Osteoblast (primary cell): ENCODE data around the gene PSIP1. TPM values are rescaled to one million over a fixed set of nuclear protein-coding genes. Genes with fewer than 3 reads are reported as not detected.
"Not testable (repeated sequence)": the region's sequence is repeated elsewhere in the genome, so short reads cannot be mapped to it uniquely, and the experiment has no call there.

ENCODE experiments used
- DNase-seq: peaks from one replicate; pipeline ENCODE4 v3.0.0; 2011; ENCODE audit warnings: low spot score, mixed read lengths; ENCODE audit not compliant: insufficient read length; ENCODE audit errors: missing footprints
- H2AFZ ChIP-seq: 2 replicates; pipeline ENCODE4 v1.6.0; 2011; ENCODE audit warnings: mild to moderate bottlenecking, low read length
- H3K27ac ChIP-seq: 2 replicates; pipeline ENCODE4 v1.5.1; 2011; ENCODE audit warnings: mild to moderate bottlenecking, low read depth, low read length, moderate library complexity
- H3K27me3 ChIP-seq: 2 replicates; pipeline ENCODE4 v1.6.0; 2012; ENCODE audit warnings: mild to moderate bottlenecking, control low read depth, inconsistent platforms, low read length, moderate library complexity; ENCODE audit not compliant: insufficient read depth
- H3K36me3 ChIP-seq: 2 replicates; pipeline ENCODE4 v1.5.1; 2011; ENCODE audit warnings: mild to moderate bottlenecking, low read length, control low read depth, moderate library complexity; ENCODE audit not compliant: insufficient read depth
- H3K4me1 ChIP-seq: 2 replicates; pipeline ENCODE4 v1.5.1; 2011; ENCODE audit warnings: mild to moderate bottlenecking, low read length, control low read depth, moderate library complexity; ENCODE audit not compliant: insufficient read depth
- H3K4me2 ChIP-seq: 2 replicates; pipeline ENCODE4 v1.6.0; 2011; ENCODE audit warnings: mild to moderate bottlenecking, low read length; ENCODE audit not compliant: insufficient read depth
- H3K4me3 ChIP-seq: fragments of 200-600 bp; sonication (generic); 3 replicates; pipeline ENCODE4 v1.5.1; 2012; ENCODE audit warnings: mild to moderate bottlenecking, low read length, inconsistent platforms; ENCODE audit not compliant: insufficient read depth
- H3K79me2 ChIP-seq: 2 replicates; pipeline ENCODE4 v1.6.0; 2012; ENCODE audit warnings: mild to moderate bottlenecking, low read length, control low read depth, inconsistent platforms; ENCODE audit not compliant: insufficient read depth
- H3K9me3 ChIP-seq: 2 replicates; pipeline ENCODE4 v1.5.1; 2011; ENCODE audit warnings: low read depth, low read length, control low read depth
- H4K20me1 ChIP-seq: 2 replicates; pipeline ENCODE4 v1.6.0; 2012; ENCODE audit warnings: mild to moderate bottlenecking, low read length, control low read depth; ENCODE audit not compliant: insufficient read depth
- total RNA-seq: library from RNA; depleted of rRNA; stranded (reverse); fragments of >200 nt; gene quantifications from 2 replicates; pipeline ENCODE4 v1.2.3, GENCODE V29; 2012
- TF ChIP-seq, protein P1 (sequence below): IDR thresholded peaks from 2 replicates; pipeline ENCODE4 v1.5.1; 2011; ENCODE audit warnings: mild to moderate bottlenecking, low read depth, low read length, moderate library complexity; ENCODE audit errors: extremely low read depth

PSIP1 gene
- total RNA-seq, 1 donor, result 45.2 TPM

DNA sequence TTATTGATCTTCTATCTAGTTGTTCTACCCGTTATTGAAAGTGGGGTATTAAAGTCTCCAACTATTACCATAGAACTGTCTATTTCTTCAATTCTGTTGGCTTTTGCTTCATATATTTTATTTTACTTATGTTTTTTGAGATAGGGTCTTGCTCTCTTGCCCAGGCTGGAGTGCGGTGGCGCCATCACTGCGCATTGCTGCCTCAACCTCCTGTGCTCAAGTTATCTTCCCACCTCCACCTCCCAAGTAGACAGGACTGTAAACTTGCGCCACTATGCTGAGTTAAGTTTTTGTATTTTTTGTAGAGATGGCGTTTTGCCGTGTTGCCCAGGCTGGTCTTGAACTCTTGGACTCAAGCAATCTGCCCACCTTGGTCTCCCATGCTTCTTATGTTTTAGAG, 71.9 kb downstream of the PSIP1 start:
- H3K36me3 ChIP-seq, result peaks cover 45% of the 10 kb centered on the region
- TF ChIP-seq, protein P1, sequence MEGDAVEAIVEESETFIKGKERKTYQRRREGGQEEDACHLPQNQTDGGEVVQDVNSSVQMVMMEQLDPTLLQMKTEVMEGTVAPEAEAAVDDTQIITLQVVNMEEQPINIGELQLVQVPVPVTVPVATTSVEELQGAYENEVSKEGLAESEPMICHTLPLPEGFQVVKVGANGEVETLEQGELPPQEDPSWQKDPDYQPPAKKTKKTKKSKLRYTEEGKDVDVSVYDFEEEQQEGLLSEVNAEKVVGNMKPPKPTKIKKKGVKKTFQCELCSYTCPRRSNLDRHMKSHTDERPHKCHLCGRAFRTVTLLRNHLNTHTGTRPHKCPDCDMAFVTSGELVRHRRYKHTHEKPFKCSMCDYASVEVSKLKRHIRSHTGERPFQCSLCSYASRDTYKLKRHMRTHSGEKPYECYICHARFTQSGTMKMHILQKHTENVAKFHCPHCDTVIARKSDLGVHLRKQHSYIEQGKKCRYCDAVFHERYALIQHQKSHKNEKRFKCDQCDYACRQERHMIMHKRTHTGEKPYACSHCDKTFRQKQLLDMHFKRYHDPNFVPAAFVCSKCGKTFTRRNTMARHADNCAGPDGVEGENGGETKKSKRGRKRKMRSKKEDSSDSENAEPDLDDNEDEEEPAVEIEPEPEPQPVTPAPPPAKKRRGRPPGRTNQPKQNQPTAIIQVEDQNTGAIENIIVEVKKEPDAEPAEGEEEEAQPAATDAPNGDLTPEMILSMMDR, result no peak

DNA sequence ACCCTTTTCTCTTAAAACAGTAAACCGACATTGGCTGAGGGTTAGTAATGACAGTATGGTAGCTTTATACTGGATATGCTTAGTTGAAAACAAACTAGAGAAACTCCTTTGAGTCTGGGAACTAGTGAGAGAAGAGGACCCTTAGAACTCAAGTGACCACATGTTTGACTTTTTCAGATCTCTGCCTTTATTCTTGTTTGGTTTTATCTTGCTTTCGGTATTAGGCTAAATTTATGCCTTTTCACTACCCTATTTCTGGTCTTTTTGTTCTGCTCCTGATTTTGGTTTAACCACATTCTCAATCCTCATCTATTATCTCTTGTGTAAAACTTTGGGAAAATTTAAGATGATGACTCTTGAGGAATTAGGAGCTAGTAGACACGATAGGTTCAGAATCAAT, 77.1 kb downstream of the PSIP1 start:
- Histone ChIP-seq H3K27me3 (no peaks in the 10 kb centered on the region), H3K79me2 (peaks cover 88% of the 10 kb centered on the region), H3K4me1 (no peaks in the 10 kb centered on the region), H4K20me1 (peaks cover 1% of the 10 kb centered on the region), H3K27ac (no peak overlapping the region), H3K36me3 (peaks cover 36% of the 10 kb centered on the region), H2AFZ (no peak overlapping the region), H3K9me3 (no peaks in the 10 kb centered on the region), H3K4me2 (no peak overlapping the region), H3K4me3 (no peak overlapping the region)
- TF ChIP-seq, protein P1, result no peak
- no peak for DNase-seq

More for the DNA sequence above, 71.9 kb downstream of the PSIP1 start:
- H3K79me2 ChIP-seq, result peaks cover 66% of the 10 kb centered on the region
- H3K9me3 ChIP-seq, result no peaks in the 10 kb centered on the region
- no peak overlapping the region for H3K4me2 ChIP-seq
- H2AFZ ChIP-seq, result no peak overlapping the region
- DNase-seq, result no peak
- H3K27ac ChIP-seq, result no peak overlapping the region
- H3K27me3 ChIP-seq, result no peaks in the 10 kb centered on the region
- H3K4me1 ChIP-seq, result no peaks in the 10 kb centered on the region
- H3K4me3 ChIP-seq, result no peak overlapping the region
- H4K20me1 ChIP-seq, result peaks cover 4% of the 10 kb centered on the region

DNA sequence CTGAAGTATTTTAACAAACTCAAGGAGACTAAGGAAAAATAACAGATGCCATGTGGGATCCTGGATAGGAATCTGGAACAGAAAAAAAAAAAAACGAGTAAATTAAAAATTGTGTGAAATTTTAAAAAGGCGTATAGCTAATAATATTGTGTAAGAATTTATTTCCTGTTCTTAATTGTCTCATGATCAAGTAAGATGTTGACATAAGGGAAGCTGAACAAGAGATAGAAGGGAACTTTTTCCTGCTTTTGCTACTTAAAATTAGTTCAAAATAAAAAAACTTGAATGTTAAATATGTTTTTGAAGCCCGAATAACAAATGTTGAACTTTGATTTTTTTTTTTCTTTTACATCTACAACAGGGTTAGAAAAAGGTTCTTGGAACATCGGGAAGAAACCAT, 77.6 kb downstream of the PSIP1 start:
- Histone ChIP-seq H3K4me2 (no peak overlapping the region), H3K4me3 (no peak overlapping the region), H3K9me3 (no peaks in the 10 kb centered on the region), H3K36me3 (peaks cover 33% of the 10 kb centered on the region), H3K79me2 (peaks cover 88% of the 10 kb centered on the region), H3K27me3 (no peaks in the 10 kb centered on the region), H3K4me1 (no peaks in the 10 kb centered on the region), H4K20me1 (no peaks in the 10 kb centered on the region), H3K27ac (no peak overlapping the region), H2AFZ (no peak overlapping the region)
- DNase-seq, result no peak
- TF ChIP-seq, protein P1, result no peak

DNA sequence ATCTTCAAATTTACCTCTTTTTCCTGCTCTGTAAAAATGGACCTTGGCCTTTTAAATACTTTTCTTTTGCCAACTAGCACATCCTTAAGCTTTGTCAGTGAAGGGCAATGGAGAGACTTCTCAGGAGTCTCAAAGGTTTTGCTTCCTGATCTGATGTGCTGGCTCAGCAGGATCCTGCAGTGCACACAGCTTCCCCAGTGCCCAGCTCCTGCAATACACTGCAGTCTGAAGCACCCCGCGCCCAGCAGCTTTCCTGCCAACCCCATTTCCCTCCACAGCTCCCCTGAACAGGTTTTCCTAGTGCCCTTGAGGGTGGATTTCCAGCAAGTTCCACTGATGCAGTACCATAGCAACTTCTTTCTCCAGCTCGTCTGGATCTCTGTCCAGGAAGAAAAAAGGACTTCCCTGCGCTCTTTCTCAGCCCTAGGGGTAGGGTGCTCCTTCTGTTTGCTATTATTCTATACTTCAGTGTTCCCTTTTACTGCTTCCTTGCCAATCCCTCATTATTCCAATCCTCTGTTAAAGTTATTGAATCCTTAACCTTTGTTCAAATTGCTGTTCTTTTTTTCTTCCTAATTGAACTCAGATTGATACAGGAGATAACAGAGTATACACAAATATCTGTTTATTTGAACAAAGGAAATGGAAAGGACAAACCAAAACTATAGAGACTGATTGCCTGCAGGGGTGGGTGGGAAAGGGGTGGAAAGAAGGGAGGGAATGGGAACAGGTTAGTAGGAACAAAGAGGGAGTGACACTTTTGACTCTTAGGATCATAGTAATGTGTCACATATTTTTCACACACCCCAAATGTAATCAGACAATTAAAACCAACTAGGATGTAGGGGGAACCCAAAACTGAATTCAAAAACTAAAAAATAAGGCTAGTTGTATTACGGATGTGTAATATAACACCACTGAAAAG, 79.6 kb downstream of the PSIP1 start:
- Histone ChIP-seq H3K27me3 (no peaks in the 10 kb centered on the region), H4K20me1 (no peaks in the 10 kb centered on the region), H3K4me2 (no peak overlapping the region), H3K27ac (no peak overlapping the region), H3K36me3 (peaks cover 26% of the 10 kb centered on the region), H2AFZ (no peak overlapping the region), H3K9me3 (no peaks in the 10 kb centered on the region), H3K4me3 (no peak overlapping the region), H3K79me2 (peaks cover 87% of the 10 kb centered on the region), H3K4me1 (no peaks in the 10 kb centered on the region)
- TF ChIP-seq, protein P1, result no peak
- no peak for DNase-seq

DNA sequence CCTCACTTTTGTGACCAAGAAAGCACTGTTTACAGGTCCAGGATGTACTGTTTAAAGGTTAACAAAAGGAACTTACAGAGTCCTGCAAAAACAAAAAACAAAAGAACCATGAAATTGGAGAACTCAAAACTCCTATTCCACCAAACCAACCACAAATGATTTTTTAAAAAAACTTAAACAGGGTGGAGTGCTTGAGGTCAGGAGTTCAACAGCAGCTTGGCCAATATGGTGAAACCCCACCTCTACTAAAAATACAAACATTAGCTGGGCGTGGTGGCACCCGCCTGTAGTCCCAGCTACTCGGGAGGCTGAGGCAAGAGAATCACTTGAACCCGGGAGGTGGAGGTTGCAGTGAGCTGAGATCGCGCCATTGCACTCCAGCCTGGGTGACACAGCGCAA, 83.1 kb downstream of the PSIP1 start:
- not testable (repeated sequence) for H3K4me1 ChIP-seq, H3K4me2 ChIP-seq, DNase-seq, H3K27ac ChIP-seq, H2AFZ ChIP-seq, H3K9me3 ChIP-seq, H3K4me3 ChIP-seq, H3K27me3 ChIP-seq, H4K20me1 ChIP-seq
- peaks cover 21% of the 10 kb centered on the region for H3K36me3 ChIP-seq
- H3K79me2 ChIP-seq, result peaks cover 91% of the 10 kb centered on the region
